MCF 10A (cell line): ENCODE measurements around the gene PSMD7. TPM values are rescaled to one million over a fixed set of nuclear protein-coding genes. Genes with fewer than 3 reads are reported as not detected.

Source experiments
- total RNA-seq: library from RNA; stranded (reverse); gene quantifications from 2 replicates; pipeline ENCODE4 v1.2.3, GENCODE V29; 2022

The PSMD7 gene
- total RNA-seq, 1 experiment from 2014 or later: 141 TPM

Other genes starting within 250 kb of the PSMD7 start
- 3.5 and 4.4 TPM in 2 replicates for gene NPIPB15, start 79.5 kb downstream of the PSMD7 start, total RNA-seq
- 0.89 TPM in 1 of 2 replicates, not detected in the other for gene CLEC18B, start 124.7 kb downstream of the PSMD7 start, total RNA-seq